ENCODE results near the gene ZSWIM7. TPM values are rescaled to one million over a fixed set of nuclear protein-coding genes. Genes with fewer than 3 reads are reported as not detected.

Gene ZSWIM7
- total and polyA plus RNA-seq, 3 donors from 2014 or later = 17.0 to 36.2 (median 20.1) TPM

DNA sequence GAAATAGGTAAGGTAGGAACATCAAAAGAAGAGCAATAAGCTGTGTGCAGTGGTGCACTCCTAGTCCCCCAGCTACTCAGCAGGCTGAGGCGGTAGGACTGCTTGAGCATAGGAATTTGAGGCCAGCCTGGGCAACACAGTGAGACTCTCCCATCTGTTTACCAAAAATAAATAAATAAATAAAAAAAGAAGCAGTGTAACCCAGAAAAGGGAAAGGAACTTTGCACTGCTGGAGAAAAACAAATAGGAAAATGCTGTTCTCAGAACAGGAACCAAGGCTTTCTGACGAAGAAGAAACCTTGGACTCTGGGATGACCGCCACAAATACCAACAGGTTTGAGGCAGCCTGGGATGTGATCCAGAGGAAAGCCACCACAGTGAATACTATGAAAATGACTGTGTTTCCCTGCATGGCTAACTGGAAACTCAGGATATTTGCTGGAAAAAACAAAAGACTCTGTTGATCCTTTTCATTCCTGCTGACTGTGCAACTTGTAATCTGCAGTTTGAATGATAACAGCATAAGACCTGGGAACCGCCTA lies 41.3 kb upstream of the ZSWIM7 start:
- Histone ChIP-seq H3K27ac (peak overlapping the region in 1 of 2 donors; percentile 57), H3K36me3 (ENCODE audit: low read depth, missing control alignments) (no peaks in the 10 kb centered on the region), H3K9me3 (no peaks in the 10 kb centered on the region), H3K27me3 (no peaks in the 10 kb centered on the region), H3K4me1 (no peaks in the 10 kb centered on the region), H3K4me3 (no peak overlapping the region)
- peak; percentile 64 for DNase-seq
- 52 to 54% methylated on average over 4 of the region's 4 CpGs for WGBS, 2 donors
- intact Hi-C loops (cut with DNase I; ENCODE audit: low total_unique reads) = no loop called here
- no peak for TF ChIP-seq POLR2A (IDR thresholded peaks at IDR 0.05)
- TF ChIP-seq, protein P1, sequence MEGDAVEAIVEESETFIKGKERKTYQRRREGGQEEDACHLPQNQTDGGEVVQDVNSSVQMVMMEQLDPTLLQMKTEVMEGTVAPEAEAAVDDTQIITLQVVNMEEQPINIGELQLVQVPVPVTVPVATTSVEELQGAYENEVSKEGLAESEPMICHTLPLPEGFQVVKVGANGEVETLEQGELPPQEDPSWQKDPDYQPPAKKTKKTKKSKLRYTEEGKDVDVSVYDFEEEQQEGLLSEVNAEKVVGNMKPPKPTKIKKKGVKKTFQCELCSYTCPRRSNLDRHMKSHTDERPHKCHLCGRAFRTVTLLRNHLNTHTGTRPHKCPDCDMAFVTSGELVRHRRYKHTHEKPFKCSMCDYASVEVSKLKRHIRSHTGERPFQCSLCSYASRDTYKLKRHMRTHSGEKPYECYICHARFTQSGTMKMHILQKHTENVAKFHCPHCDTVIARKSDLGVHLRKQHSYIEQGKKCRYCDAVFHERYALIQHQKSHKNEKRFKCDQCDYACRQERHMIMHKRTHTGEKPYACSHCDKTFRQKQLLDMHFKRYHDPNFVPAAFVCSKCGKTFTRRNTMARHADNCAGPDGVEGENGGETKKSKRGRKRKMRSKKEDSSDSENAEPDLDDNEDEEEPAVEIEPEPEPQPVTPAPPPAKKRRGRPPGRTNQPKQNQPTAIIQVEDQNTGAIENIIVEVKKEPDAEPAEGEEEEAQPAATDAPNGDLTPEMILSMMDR (IDR thresholded peaks at IDR 0.05) = no peak

GRCh38 chr17:16037636-16038035 lies 38.1 kb upstream of the ZSWIM7 start:
- TF ChIP-seq, protein P1 (IDR thresholded peaks at IDR 0.05) = no peak
- TF ChIP-seq POLR2A (IDR thresholded peaks at IDR 0.05) = no peak
- no peaks in the 10 kb centered on the region for H3K9me3 ChIP-seq
- no peaks in the 10 kb centered on the region for H3K27me3 ChIP-seq
- no peaks in the 10 kb centered on the region for H3K4me1 ChIP-seq
- no peak overlapping the region for H3K4me3 ChIP-seq
- H3K27ac ChIP-seq = peak overlapping the region in 1 of 2 donors; percentile 9
- no peak for DNase-seq
- intact Hi-C loops (cut with DNase I; ENCODE audit: low total_unique reads) = no loop called here
- H3K36me3 ChIP-seq (ENCODE audit: low read depth, missing control alignments) = no peaks in the 10 kb centered on the region

- no peaks in the 10 kb centered on the region for H3K36me3 ChIP-seq (ENCODE audit: low read depth, missing control alignments)
- H3K9me3 ChIP-seq = no peaks in the 10 kb centered on the region
- no peak for DNase-seq
- no peaks in the 10 kb centered on the region for H3K4me1 ChIP-seq
- 94 to 98% methylated on average over 2 of the region's 2 CpGs for WGBS, 2 donors
- no peak for TF ChIP-seq POLR2A (IDR thresholded peaks at IDR 0.05)
- TF ChIP-seq, protein P1 (IDR thresholded peaks at IDR 0.05) = no peak
- H3K27me3 ChIP-seq = no peaks in the 10 kb centered on the region
- no peak overlapping the region for H3K27ac ChIP-seq
- no peak overlapping the region for H3K4me3 ChIP-seq
- intact Hi-C loops (cut with DNase I; ENCODE audit: low total_unique reads) = no loop called here
These were observed 36.8 kb upstream of the ZSWIM7 start for GRCh38 chr17:16036261-16036660.

GRCh38 chr17:16033729-16034349 lies 34.3 kb upstream of the ZSWIM7 start:
- 95 to 98% methylated on average over 7 of the region's 7 CpGs for WGBS, 2 donors
- Histone ChIP-seq H3K4me3 (no peak overlapping the region), H3K4me1 (no peaks in the 10 kb centered on the region), H3K9me3 (no peaks in the 10 kb centered on the region), H3K27me3 (no peaks in the 10 kb centered on the region), H3K36me3 (ENCODE audit: low read depth, missing control alignments) (peaks cover 3% of the 10 kb centered on the region), H3K27ac (no peak overlapping the region)
- DNase-seq = no peak
- TF ChIP-seq, protein P1 (IDR thresholded peaks at IDR 0.05) = no peak
- no peak for TF ChIP-seq POLR2A (IDR thresholded peaks at IDR 0.05)
- intact Hi-C loops (cut with DNase I; ENCODE audit: low total_unique reads) = no loop called here

Measured in testis (tissue), 3 donors.